Measurements from ENCODE around the gene THEM4. TPM values are rescaled to one million over a fixed set of nuclear protein-coding genes. Genes with fewer than 3 reads are reported as not detected.

THEM4 gene
- total RNA-seq, 2 experiments from 2014 or later = 24.0 to 24.5 TPM

GRCh38 chr1:151828921-151829320 lies 80.4 kb downstream of the THEM4 start:
- POLR2A ChIA-PET = interaction anchor here (0.6 to 2.5 kb wide), 5 partner anchors 8 to 39 kb away, joined by 3 to 12 read pairs (median 4); partner anchors contain the start of gene TDRKH
- intact Hi-C loops (cut with DNase I, micrococcal nuclease) = no loop called here
- H3K4me1 ChIP-seq (ENCODE audit: insufficient read depth, low read length) = peaks cover 98% of the 10 kb centered on the region
- peak overlapping the region; percentile 59 for H3K4me3 Mint-ChIP-seq
- no peaks in the 10 kb centered on the region for H3K36me3 ChIP-seq (ENCODE audit: insufficient read depth, low read length)
- no peaks in the 10 kb centered on the region for H3K9me3 Mint-ChIP-seq
- H3K27ac Mint-ChIP-seq = peak overlapping the region; percentile 79
- no peaks in the 10 kb centered on the region for H3K36me3 Mint-ChIP-seq (ENCODE audit: low read depth)
- no peaks in the 10 kb centered on the region for H3K27me3 ChIP-seq (ENCODE audit: control insufficient read depth in 1 of 2, insufficient read depth in 2 of 2, low read length in 2 of 2)
- no peaks in the 10 kb centered on the region for H3K27me3 Mint-ChIP-seq
- DNase-seq (peak in 1 of 14 experiments; percentile 37), ATAC-seq (ENCODE audit: poor library complexity) (no peak)
- TF ChIP-seq, protein P1, sequence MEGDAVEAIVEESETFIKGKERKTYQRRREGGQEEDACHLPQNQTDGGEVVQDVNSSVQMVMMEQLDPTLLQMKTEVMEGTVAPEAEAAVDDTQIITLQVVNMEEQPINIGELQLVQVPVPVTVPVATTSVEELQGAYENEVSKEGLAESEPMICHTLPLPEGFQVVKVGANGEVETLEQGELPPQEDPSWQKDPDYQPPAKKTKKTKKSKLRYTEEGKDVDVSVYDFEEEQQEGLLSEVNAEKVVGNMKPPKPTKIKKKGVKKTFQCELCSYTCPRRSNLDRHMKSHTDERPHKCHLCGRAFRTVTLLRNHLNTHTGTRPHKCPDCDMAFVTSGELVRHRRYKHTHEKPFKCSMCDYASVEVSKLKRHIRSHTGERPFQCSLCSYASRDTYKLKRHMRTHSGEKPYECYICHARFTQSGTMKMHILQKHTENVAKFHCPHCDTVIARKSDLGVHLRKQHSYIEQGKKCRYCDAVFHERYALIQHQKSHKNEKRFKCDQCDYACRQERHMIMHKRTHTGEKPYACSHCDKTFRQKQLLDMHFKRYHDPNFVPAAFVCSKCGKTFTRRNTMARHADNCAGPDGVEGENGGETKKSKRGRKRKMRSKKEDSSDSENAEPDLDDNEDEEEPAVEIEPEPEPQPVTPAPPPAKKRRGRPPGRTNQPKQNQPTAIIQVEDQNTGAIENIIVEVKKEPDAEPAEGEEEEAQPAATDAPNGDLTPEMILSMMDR (IDR thresholded peaks at IDR 0.05) = no peak
- H3K4me1 Mint-ChIP-seq (ENCODE audit: low read depth) = peaks cover 86% of the 10 kb centered on the region
- H3K9me3 ChIP-seq (ENCODE audit: control insufficient read depth in 1 of 2, insufficient read depth in 1 of 2, low read length in 2 of 2) = no peaks in the 10 kb centered on the region
- peak overlapping the region; percentile 25 to 42 for H3K27ac ChIP-seq (ENCODE audit: low read depth in 1 of 2, low read length in 2 of 2)
- CTCF ChIA-PET = interaction anchor here (1.4 to 1.5 kb wide), 2 partner anchors 94 to 235 kb away, joined by 3 read pairs; no protein-coding TSS in a partner anchor
- no peak overlapping the region for H3K4me3 ChIP-seq (ENCODE audit: low read length)

- Histone ChIP-seq H3K27ac (ENCODE audit: low read depth in 1 of 2, low read length in 2 of 2) (peak overlapping the region in 1 of 2 donors; percentile 70), H3K27me3 (ENCODE audit: control insufficient read depth in 1 of 2, insufficient read depth in 2 of 2, low read length in 2 of 2) (no peaks in the 10 kb centered on the region), H3K9me3 (ENCODE audit: control insufficient read depth in 1 of 2, insufficient read depth in 1 of 2, low read length in 2 of 2) (no peaks in the 10 kb centered on the region), H3K4me3 (ENCODE audit: low read length) (peak overlapping the region; percentile 8), H3K4me1 (ENCODE audit: insufficient read depth, low read length) (peaks cover 91% of the 10 kb centered on the region), H3K36me3 (ENCODE audit: insufficient read depth, low read length) (no peaks in the 10 kb centered on the region)
- peak overlapping the region; percentile 63 for H3K4me3 Mint-ChIP-seq
- no peaks in the 10 kb centered on the region for H3K36me3 Mint-ChIP-seq (ENCODE audit: low read depth)
- intact Hi-C loops (cut with DNase I, micrococcal nuclease) = no loop called here
- ATAC-seq (ENCODE audit: poor library complexity) (no peak), DNase-seq (peak in 3 of 14 experiments; percentile 39 to 59 (median 53))
- TF ChIP-seq, protein P1 (IDR thresholded peaks at IDR 0.05) = no peak
- no peaks in the 10 kb centered on the region for H3K27me3 Mint-ChIP-seq
- ChIA-PET CTCF (interaction anchor here (1.5 kb wide), 1 partner anchor 234 kb away, joined by 3 read pairs; no protein-coding TSS in a partner anchor), POLR2A (interaction anchor here (2.3 kb wide), 1 partner anchor 37 kb away, joined by 6 read pairs; the partner anchor contains the start of gene TDRKH)
- no peaks in the 10 kb centered on the region for H3K9me3 Mint-ChIP-seq
- H3K4me1 Mint-ChIP-seq (ENCODE audit: low read depth) = peaks cover 83% of the 10 kb centered on the region
- peak overlapping the region; percentile 79 for H3K27ac Mint-ChIP-seq
Observed at GRCh38 chr1:151827853-151828252, 81.5 kb downstream of the THEM4 start.

DNA sequence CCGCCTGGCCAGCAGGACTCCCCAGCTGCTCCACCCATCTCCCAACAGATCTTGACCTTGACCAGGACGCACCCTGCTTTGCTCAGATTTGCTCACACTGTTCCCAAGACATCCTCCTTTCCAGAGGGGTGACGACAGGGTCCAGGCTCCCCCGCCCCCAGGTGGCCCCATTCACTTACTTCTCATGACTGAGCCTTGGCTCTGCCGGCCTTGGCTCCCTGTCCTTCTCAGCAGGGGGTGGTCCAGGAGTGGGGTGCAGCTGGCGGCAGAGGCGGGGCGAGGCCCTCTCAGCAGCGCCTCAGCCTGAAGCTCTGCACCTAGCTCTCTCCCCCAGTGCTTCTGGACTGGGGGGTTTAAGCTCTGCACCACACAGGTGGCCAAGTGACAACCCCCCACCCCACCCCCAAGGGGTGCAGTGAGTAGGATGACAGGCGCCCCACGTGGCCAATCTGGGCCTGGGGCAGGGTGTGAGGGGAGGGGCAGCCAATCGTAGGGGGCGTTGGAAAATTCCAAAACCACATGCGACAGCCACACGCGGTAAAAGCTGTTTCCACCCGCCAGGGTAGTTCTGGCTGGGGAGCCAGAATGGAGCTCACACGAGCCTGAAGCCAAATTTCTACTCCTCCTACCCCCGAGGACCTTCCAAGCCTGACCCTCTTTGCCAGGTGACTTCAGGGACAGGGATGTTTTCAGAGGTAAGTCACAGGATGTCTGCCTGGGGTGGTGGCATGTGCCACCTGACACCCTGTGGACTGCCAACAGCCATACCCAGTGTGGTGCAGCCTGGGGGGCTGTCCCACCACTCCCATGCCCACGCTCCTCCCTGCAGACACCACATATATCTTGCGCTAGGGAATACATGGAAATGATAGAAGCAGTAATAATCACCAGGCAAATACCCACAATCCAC lies 83.3 kb downstream of the THEM4 start:
- CTCF ChIA-PET = no interaction called here
- Histone ChIP-seq H3K4me1 (ENCODE audit: insufficient read depth, low read length) (peaks cover 91% of the 10 kb centered on the region), H3K36me3 (ENCODE audit: insufficient read depth, low read length) (no peaks in the 10 kb centered on the region), H3K9me3 (ENCODE audit: control insufficient read depth in 1 of 2, insufficient read depth in 1 of 2, low read length in 2 of 2) (no peaks in the 10 kb centered on the region), H3K27ac (ENCODE audit: low read depth in 1 of 2, low read length in 2 of 2) (peak overlapping the region in 1 of 2 donors; percentile 49), H3K4me3 (ENCODE audit: low read length) (peak overlapping the region; percentile 59), H3K27me3 (ENCODE audit: control insufficient read depth in 1 of 2, insufficient read depth in 2 of 2, low read length in 2 of 2) (no peaks in the 10 kb centered on the region)
- Mint-ChIP-seq H3K27me3 (no peaks in the 10 kb centered on the region), H3K4me3 (peak overlapping the region; percentile 84), H3K36me3 (ENCODE audit: low read depth) (no peaks in the 10 kb centered on the region), H3K9me3 (no peaks in the 10 kb centered on the region), H3K27ac (peak overlapping the region; percentile 84), H3K4me1 (ENCODE audit: low read depth) (peaks cover 83% of the 10 kb centered on the region)
- DNase-seq (peak in 4 of 14 experiments; percentile 41 to 66 (median 44)), ATAC-seq (ENCODE audit: poor library complexity) (no peak)
- TF ChIP-seq, protein P1 (IDR thresholded peaks at IDR 0.05) = no peak
- POLR2A ChIA-PET = interaction anchor here (1.1 to 3.5 kb wide), 2 partner anchors 10 to 51 kb away, joined by 3 to 14 read pairs; no protein-coding TSS in a partner anchor
- intact Hi-C loops (cut with DNase I, micrococcal nuclease) = no loop called here
